ENCODE data around the gene SLC7A1. TPM values are rescaled to one million over a fixed set of nuclear protein-coding genes. Genes with fewer than 3 reads are reported as not detected.

SLC7A1 gene
- total and polyA plus RNA-seq, 7 donors = 2.4 to 25.6 (median 15.0) TPM

GRCh38 chr13:29550430-29550988 lies 45.0 kb downstream of the SLC7A1 start:
- peaks cover 6 to 45% (median 11%) of the 10 kb centered on the region in 4 donors for H3K36me3 ChIP-seq
- WGBS, 2 donors = 94 to 96% methylated on average over 5 of the region's 5 CpGs
- DNase-seq = no peak
- no peak overlapping the region for H3K27ac ChIP-seq
- H3K27me3 ChIP-seq = no peaks in the 10 kb centered on the region
- intact Hi-C loops (cut with DNase I) = no loop called here
- H3K9me3 ChIP-seq = no peaks in the 10 kb centered on the region
- no peak overlapping the region for H3K4me3 ChIP-seq
- no peak for TF ChIP-seq POLR2A (IDR thresholded peaks at IDR 0.05)
- TF ChIP-seq POLR2AphosphoS5 (IDR thresholded peaks at IDR 0.05) = no peak
- no peak for TF ChIP-seq CTCF (IDR thresholded peaks at IDR 0.05)
- no peak for TF ChIP-seq EP300 (IDR thresholded peaks at IDR 0.05)
- H3K4me1 ChIP-seq = peaks cover 0 to 8% (median 0%) of the 10 kb centered on the region in 4 donors

- DNase-seq = no peak
- Histone ChIP-seq H3K4me3 (no peak overlapping the region), H3K27me3 (no peaks in the 10 kb centered on the region), H3K27ac (no peak overlapping the region), H3K9me3 (no peaks in the 10 kb centered on the region), H3K4me1 (peaks cover 0 to 8% (median 0%) of the 10 kb centered on the region in 4 donors), H3K36me3 (peaks cover 6 to 45% (median 11%) of the 10 kb centered on the region in 4 donors)
- TF ChIP-seq EP300 (IDR thresholded peaks at IDR 0.05) (no peak), CTCF (IDR thresholded peaks at IDR 0.05) (no peak), POLR2A (IDR thresholded peaks at IDR 0.05) (no peak), POLR2AphosphoS5 (IDR thresholded peaks at IDR 0.05) (no peak)
- intact Hi-C loops (cut with DNase I) = no loop called here
- 28 to 73% methylated on average over 7 of the region's 7 CpGs for WGBS, 2 donors
Observed at GRCh38 chr13:29548722-29549121, 46.8 kb downstream of the SLC7A1 start.

GRCh38 chr13:29547153-29547552 lies 48.3 kb downstream of the SLC7A1 start:
- TF ChIP-seq CTCF (IDR thresholded peaks at IDR 0.05) = no peak
- no peak for TF ChIP-seq POLR2A (IDR thresholded peaks at IDR 0.05)
- TF ChIP-seq EP300 (IDR thresholded peaks at IDR 0.05) = no peak
- no peak for TF ChIP-seq POLR2AphosphoS5 (IDR thresholded peaks at IDR 0.05)
- intact Hi-C loops (cut with DNase I) = no loop called here
- Histone ChIP-seq H3K4me3 (no peak overlapping the region), H3K27ac (no peak overlapping the region), H3K27me3 (no peaks in the 10 kb centered on the region), H3K4me1 (peaks cover 0 to 8% (median 0%) of the 10 kb centered on the region in 4 donors), H3K9me3 (no peaks in the 10 kb centered on the region), H3K36me3 (peaks cover 0 to 30% (median 8%) of the 10 kb centered on the region in 4 donors)
- 75 to 90% methylated on average over 7 of the region's 7 CpGs for WGBS, 2 donors
- DNase-seq = no peak

GRCh38 chr13:29546662-29547061 lies 48.8 kb downstream of the SLC7A1 start:
- Histone ChIP-seq H3K36me3 (peaks cover 0 to 25% (median 8%) of the 10 kb centered on the region in 4 donors), H3K27me3 (no peaks in the 10 kb centered on the region), H3K4me3 (no peak overlapping the region), H3K9me3 (no peaks in the 10 kb centered on the region), H3K4me1 (peaks cover 0 to 8% (median 0%) of the 10 kb centered on the region in 4 donors), H3K27ac (no peak overlapping the region)
- intact Hi-C loops (cut with DNase I) = no loop called here
- 93% methylated on average over 8 of the region's 8 CpGs for whole genome bisulfite sequencing, 2 donors
- TF ChIP-seq EP300 (IDR thresholded peaks at IDR 0.05) = no peak
- no peak for TF ChIP-seq POLR2A (IDR thresholded peaks at IDR 0.05)
- TF ChIP-seq POLR2AphosphoS5 (IDR thresholded peaks at IDR 0.05) = no peak
- TF ChIP-seq CTCF (IDR thresholded peaks at IDR 0.05) = no peak
- DNase-seq = no peak

- intact Hi-C loops (cut with DNase I) = no loop called here
- WGBS, 2 donors = 94 to 95% methylated on average over 8 of the region's 8 CpGs
Observed at GRCh38 chr13:29545988-29546387, 49.5 kb downstream of the SLC7A1 start.

More at GRCh38 chr13:29545988-29546387, 49.5 kb downstream of the SLC7A1 start:
- TF ChIP-seq CTCF (IDR thresholded peaks at IDR 0.05) = no peak
- no peak for TF ChIP-seq EP300 (IDR thresholded peaks at IDR 0.05)
- no peak for TF ChIP-seq POLR2AphosphoS5 (IDR thresholded peaks at IDR 0.05)
- TF ChIP-seq POLR2A (IDR thresholded peaks at IDR 0.05) = no peak
- Histone ChIP-seq H3K4me3 (no peak overlapping the region), H3K27me3 (no peaks in the 10 kb centered on the region), H3K9me3 (no peaks in the 10 kb centered on the region), H3K27ac (no peak overlapping the region), H3K36me3 (peaks cover 0 to 19% (median 8%) of the 10 kb centered on the region in 4 donors), H3K4me1 (peaks cover 0 to 8% (median 0%) of the 10 kb centered on the region in 4 donors)
- no peak for DNase-seq

Data from sigmoid colon (tissue), 7 donors.